H9 (cell line): ENCODE results near the gene MOCOS. TPM values are rescaled to one million over a fixed set of nuclear protein-coding genes. Genes with fewer than 3 reads are reported as not detected.

ENCODE experiments used
- DNase-seq: peaks from one replicate; pipeline ENCODE4 v3.0.0-alpha.2; 2017
- H2AFZ ChIP-seq: one replicate; pipeline ENCODE4 v1.6.1; 2013; ENCODE audit warnings: mild to moderate bottlenecking, low read length, control low read depth, moderate library complexity
- H2AK5ac ChIP-seq: 2 replicates; pipeline ENCODE4 v1.6.1; 2013; ENCODE audit warnings: low read length, control low read depth, mixed read lengths; ENCODE audit not compliant: insufficient read length
- H2BK120ac ChIP-seq: one replicate; pipeline ENCODE4 v1.6.1; 2013; ENCODE audit warnings: low read depth, mild to moderate bottlenecking, low read length, control low read depth, inconsistent platforms; ENCODE audit not compliant: poor library complexity, severe bottlenecking
- H2BK12ac ChIP-seq: 2 replicates; pipeline ENCODE4 v1.6.1; 2013; ENCODE audit warnings: low read length, control low read depth, mixed read lengths, low read depth; ENCODE audit not compliant: insufficient read length
- H2BK15ac ChIP-seq: 2 replicates; pipeline ENCODE4 v1.6.1; 2013; ENCODE audit warnings: low read depth, low read length, control low read depth
- H2BK20ac ChIP-seq: one replicate; pipeline ENCODE4 v1.6.1; 2013; ENCODE audit warnings: low read depth, mild to moderate bottlenecking, low read length, control low read depth, inconsistent platforms; ENCODE audit not compliant: poor library complexity, severe bottlenecking
- H2BK5ac ChIP-seq: 2 replicates; pipeline ENCODE4 v1.6.1; 2013; ENCODE audit warnings: low read length, control low read depth, mixed read lengths; ENCODE audit not compliant: insufficient read length
- H3K14ac ChIP-seq: 2 replicates; pipeline ENCODE4 v1.6.1; 2013; ENCODE audit warnings: low read length, control low read depth; ENCODE audit not compliant: insufficient read depth
- H3K18ac ChIP-seq: 2 replicates; pipeline ENCODE4 v1.6.1; 2013; ENCODE audit warnings: low read depth, mild to moderate bottlenecking, mixed read lengths, low read length, control low read depth; ENCODE audit not compliant: insufficient read length
- H3K23ac ChIP-seq: 2 replicates; pipeline ENCODE4 v1.6.1; 2013; ENCODE audit warnings: low read length, control low read depth, mixed read lengths, low read depth; ENCODE audit not compliant: insufficient read length
- H3K23me2 ChIP-seq: 2 replicates; pipeline ENCODE4 v1.6.1; 2013; ENCODE audit warnings: low read depth, mild to moderate bottlenecking, mixed read lengths, low read length, control low read depth; ENCODE audit not compliant: insufficient read length, poor library complexity, severe bottlenecking
- H3K27ac ChIP-seq: 2 replicates; pipeline ENCODE4 v1.5.1; 2013; ENCODE audit warnings: low read length, control low read depth, mixed read lengths, low read depth; ENCODE audit not compliant: insufficient read length
- H3K27me3 ChIP-seq: 2 replicates; pipeline ENCODE4 v1.6.1; 2013; ENCODE audit warnings: low read length, control low read depth, inconsistent platforms; ENCODE audit not compliant: insufficient read depth
- H3K4ac ChIP-seq: 2 replicates; pipeline ENCODE4 v1.6.1; 2013; ENCODE audit warnings: low read depth, mild to moderate bottlenecking, control low read depth, inconsistent platforms, low read length, moderate library complexity
- H3K4me1 ChIP-seq: 2 replicates; pipeline ENCODE4 v1.6.1; 2013; ENCODE audit warnings: low read length, control low read depth, inconsistent platforms; ENCODE audit not compliant: insufficient read depth
- H3K4me2 ChIP-seq: 2 replicates; pipeline ENCODE4 v1.6.1; 2013; ENCODE audit warnings: low read length, control low read depth, mixed read lengths; ENCODE audit not compliant: insufficient read length, insufficient read depth
- H3K56ac ChIP-seq: 2 replicates; pipeline ENCODE4 v1.6.1; 2013; ENCODE audit warnings: low read depth, mild to moderate bottlenecking, mixed read lengths, low read length, control low read depth; ENCODE audit not compliant: insufficient read length
- H3K79me1 ChIP-seq: 2 replicates; pipeline ENCODE4 v1.6.1; 2013; ENCODE audit warnings: low read depth, mild to moderate bottlenecking, moderate library complexity, low read length, control low read depth, inconsistent platforms; ENCODE audit not compliant: insufficient read depth, poor library complexity, severe bottlenecking
- H3K79me2 ChIP-seq: 2 replicates; pipeline ENCODE4 v1.6.1; 2013; ENCODE audit warnings: low read length, control low read depth, inconsistent platforms; ENCODE audit not compliant: insufficient read depth
- H3K9ac ChIP-seq: 2 replicates; pipeline ENCODE4 v1.6.1; 2013; ENCODE audit warnings: low read length, control low read depth, mixed read lengths; ENCODE audit not compliant: insufficient read length; ENCODE audit errors: extremely low read depth
- H3K9me3 ChIP-seq: one replicate; pipeline ENCODE4 v1.6.1; 2013; ENCODE audit warnings: low read depth, low read length, inconsistent platforms; ENCODE audit not compliant: control insufficient read depth
- H3T11ph ChIP-seq: one replicate; pipeline ENCODE4 v1.6.1; 2013; ENCODE audit warnings: mild to moderate bottlenecking, low read length, control low read depth, inconsistent platforms
- H4K20me1 ChIP-seq: one replicate; pipeline ENCODE4 v1.6.1; 2013; ENCODE audit not compliant: control insufficient read depth, insufficient read length, insufficient read depth
- H4K5ac ChIP-seq: 2 replicates; pipeline ENCODE4 v1.6.1; 2013; ENCODE audit warnings: low read depth, mild to moderate bottlenecking, mixed read lengths, low read length, control low read depth; ENCODE audit not compliant: insufficient read length
- H4K8ac ChIP-seq: replicated peaks from 2 replicates; pipeline ENCODE4 v1.6.1; 2013; ENCODE audit warnings: low read length, control low read depth, mixed read lengths, low read depth; ENCODE audit not compliant: insufficient read length
- H4K91ac ChIP-seq: 2 replicates; pipeline ENCODE4 v1.6.1; 2013; ENCODE audit warnings: low read depth, mild to moderate bottlenecking, moderate library complexity, mixed read lengths, low read length, control low read depth; ENCODE audit not compliant: insufficient read length
- H3K27ac Mint-ChIP-seq, 3 experiments: 2 replicates in 2 of 3; 3 replicates in 1 of 3; pipeline ENCODE4 v1.8.0; 2020 to 2021; ENCODE audit warnings: mixed read lengths in 3 of 3, mild to moderate bottlenecking in 1 of 3, moderate library complexity in 1 of 3
- H3K27me3 Mint-ChIP-seq: 2 replicates; pipeline ENCODE4 v1.8.0; 2021; ENCODE audit warnings: low read depth, mild to moderate bottlenecking, moderate library complexity, mixed read lengths
- H3K36me3 Mint-ChIP-seq, 3 experiments: 2 replicates in 2 of 3; 3 replicates in 1 of 3; pipeline ENCODE4 v1.8.0; 2020 to 2021; ENCODE audit warnings: low read depth in 3 of 3, mixed read lengths in 3 of 3; ENCODE audit not compliant: insufficient read depth in 1 of 3
- H3K4me1 Mint-ChIP-seq, 2 experiments: 2 replicates each; pipeline ENCODE4 v1.8.0; 2020; ENCODE audit warnings: mixed read lengths in 2 of 2
- H3K4me3 Mint-ChIP-seq, 2 experiments: 2 replicates in 1 of 2; 3 replicates in 1 of 2; pipeline ENCODE4 v1.8.0; 2020 to 2021; ENCODE audit warnings: mild to moderate bottlenecking in 2 of 2, mixed read lengths in 2 of 2, moderate library complexity in 1 of 2
- H3K9me3 Mint-ChIP-seq, 2 experiments: 2 replicates in 1 of 2; 3 replicates in 1 of 2; pipeline ENCODE4 v1.8.0; 2020; ENCODE audit warnings: mild to moderate bottlenecking in 2 of 2, mixed read lengths in 2 of 2, moderate library complexity in 1 of 2
- WGBS: extraction: QIAGEN DNeasy Blood & Tissue Kit; methylation state at CpG from one replicate; pipeline ENCODE4 v1.1.7; 2013; ENCODE audit warnings: missing lambda C conversion rate, low lambda C conversion rate, mixed read lengths; ENCODE audit not compliant: insufficient read length; ENCODE audit errors: extremely low coverage; 5-methylcytosine and 5-hydroxymethylcytosine counted together
- total RNA-seq: library from RNA; stranded (reverse); gene quantifications from 2 replicates; pipeline ENCODE4 v1.2.1, GENCODE V29; 2021
- TF ChIP-seq, protein P1 (sequence below): fragments of 200-600 bp; sonication (generic); conservative IDR thresholded peaks from 3 replicates; pipeline ENCODE4 v1.8.0; 2021; ENCODE audit warnings: antibody characterized with exemption, mild to moderate bottlenecking

Gene MOCOS
- total RNA-seq, 1 experiment from 2014 or later: 6.0 TPM

- Histone ChIP-seq H3K79me2 (no peaks in the 10 kb centered on the region), H3K27me3 (no peaks in the 10 kb centered on the region), H3K27ac (no peak overlapping the region), H2BK12ac (no peak overlapping the region), H2BK5ac (no peak overlapping the region), H3K23me2 (no peaks in the 10 kb centered on the region), H3K9ac (no peak overlapping the region), H3K4ac (no peak overlapping the region), H3T11ph (no peak overlapping the region), H4K8ac (no peak overlapping the region), H2BK20ac (no peak overlapping the region), H2BK120ac (no peak overlapping the region), H3K56ac (no peak overlapping the region), H3K9me3 (no peaks in the 10 kb centered on the region), H3K79me1 (no peaks in the 10 kb centered on the region), H3K23ac (no peak overlapping the region), H3K4me1 (no peaks in the 10 kb centered on the region), H2BK15ac (no peak overlapping the region), H3K4me2 (no peak overlapping the region), H4K91ac (no peak overlapping the region), H4K5ac (no peak overlapping the region), H2AFZ (no peak overlapping the region), H3K18ac (no peak overlapping the region), H4K20me1 (no peaks in the 10 kb centered on the region), H2AK5ac (no peak overlapping the region), H3K14ac (no peak overlapping the region)
- peaks cover 0 to 4% of the 10 kb centered on the region in 2 experiments for H3K9me3 Mint-ChIP-seq
- peaks cover 21 to 27% (median 22%) of the 10 kb centered on the region in 3 experiments for H3K36me3 Mint-ChIP-seq
- no CpG with 5 or more reads among the region's 6 CpGs for WGBS
- TF ChIP-seq, protein P1, sequence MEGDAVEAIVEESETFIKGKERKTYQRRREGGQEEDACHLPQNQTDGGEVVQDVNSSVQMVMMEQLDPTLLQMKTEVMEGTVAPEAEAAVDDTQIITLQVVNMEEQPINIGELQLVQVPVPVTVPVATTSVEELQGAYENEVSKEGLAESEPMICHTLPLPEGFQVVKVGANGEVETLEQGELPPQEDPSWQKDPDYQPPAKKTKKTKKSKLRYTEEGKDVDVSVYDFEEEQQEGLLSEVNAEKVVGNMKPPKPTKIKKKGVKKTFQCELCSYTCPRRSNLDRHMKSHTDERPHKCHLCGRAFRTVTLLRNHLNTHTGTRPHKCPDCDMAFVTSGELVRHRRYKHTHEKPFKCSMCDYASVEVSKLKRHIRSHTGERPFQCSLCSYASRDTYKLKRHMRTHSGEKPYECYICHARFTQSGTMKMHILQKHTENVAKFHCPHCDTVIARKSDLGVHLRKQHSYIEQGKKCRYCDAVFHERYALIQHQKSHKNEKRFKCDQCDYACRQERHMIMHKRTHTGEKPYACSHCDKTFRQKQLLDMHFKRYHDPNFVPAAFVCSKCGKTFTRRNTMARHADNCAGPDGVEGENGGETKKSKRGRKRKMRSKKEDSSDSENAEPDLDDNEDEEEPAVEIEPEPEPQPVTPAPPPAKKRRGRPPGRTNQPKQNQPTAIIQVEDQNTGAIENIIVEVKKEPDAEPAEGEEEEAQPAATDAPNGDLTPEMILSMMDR: no peak
- DNase-seq: no peak
- peak overlapping the region in 2 of 3 experiments; percentile 2 to 25; a peak in 3 of 7 replicates for H3K27ac Mint-ChIP-seq
- H3K4me3 Mint-ChIP-seq: no peak overlapping the region
- no peaks in the 10 kb centered on the region for H3K4me1 Mint-ChIP-seq
- no peaks in the 10 kb centered on the region for H3K27me3 Mint-ChIP-seq
These were observed 24.3 kb downstream of the MOCOS start for GRCh38 chr18:36211612-36212065.
